Astrocyte (in vitro differentiated cells and primary cell): ENCODE data around the gene ELANE. TPM values are rescaled to one million over a fixed set of nuclear protein-coding genes. Genes with fewer than 3 reads are reported as not detected.

Experiments used
- DNase-seq: peaks from one replicate; pipeline ENCODE4 v3.0.0-alpha.2; 2010; ENCODE audit warnings: low read depth
- FAIRE-seq: peaks from 2 replicates; lab custom pipeline; 2011; peaks lifted over from hg19 to GRCh38; lab: Jason Lieb, UNC
- H2AFZ ChIP-seq: 2 replicates; pipeline ENCODE4 v1.6.0; 2012; ENCODE audit warnings: low read depth, low read length, inconsistent platforms
- H3K27ac ChIP-seq: 2 replicates; pipeline ENCODE4 v1.5.1; 2011; ENCODE audit warnings: low read depth, low read length, inconsistent platforms
- H3K27me3 ChIP-seq: 2 replicates; pipeline ENCODE4 v1.6.0; 2011; ENCODE audit warnings: low read length, inconsistent platforms; ENCODE audit not compliant: insufficient read depth
- H3K36me3 ChIP-seq: 2 replicates; pipeline ENCODE4 v1.5.1; 2011; ENCODE audit warnings: low read length, inconsistent platforms; ENCODE audit not compliant: insufficient read depth
- H3K4me1 ChIP-seq: 2 replicates; pipeline ENCODE4 v1.5.1; 2011; ENCODE audit warnings: low read length, inconsistent platforms; ENCODE audit not compliant: insufficient read depth
- H3K4me2 ChIP-seq: 2 replicates; pipeline ENCODE4 v1.6.0; 2012; ENCODE audit warnings: low read length, inconsistent platforms
- H3K4me3 ChIP-seq: 2 replicates; pipeline ENCODE4 v1.5.1; 2011; ENCODE audit warnings: low read depth, mild to moderate bottlenecking, low read length, inconsistent platforms; ENCODE audit not compliant: insufficient read depth
- H3K79me2 ChIP-seq: 2 replicates; pipeline ENCODE4 v1.6.0; 2012; ENCODE audit warnings: mild to moderate bottlenecking, low read length, inconsistent platforms; ENCODE audit not compliant: insufficient read depth
- H3K9ac ChIP-seq: 2 replicates; pipeline ENCODE4 v1.6.0; 2012; ENCODE audit warnings: mild to moderate bottlenecking, low read length, inconsistent platforms
- H3K9me3 ChIP-seq: 2 replicates; pipeline ENCODE4 v1.5.1; 2012; ENCODE audit warnings: low read depth, mild to moderate bottlenecking, low read length, inconsistent platforms; ENCODE audit not compliant: insufficient read depth
- H4K20me1 ChIP-seq: 2 replicates; pipeline ENCODE4 v1.6.0; 2012; ENCODE audit warnings: low read length, inconsistent platforms; ENCODE audit not compliant: insufficient read depth
- H3K27ac Mint-ChIP-seq: one replicate; pipeline ENCODE4 v1.8.0; 2021; ENCODE audit warnings: mild to moderate bottlenecking, mixed read lengths; ENCODE audit not compliant: unreplicated experiment
- H3K27me3 Mint-ChIP-seq: one replicate; pipeline ENCODE4 v1.8.0; 2021; ENCODE audit warnings: low read depth, mixed read lengths; ENCODE audit not compliant: unreplicated experiment
- H3K36me3 Mint-ChIP-seq: one replicate; pipeline ENCODE4 v1.8.0; 2021; ENCODE audit warnings: low read depth, mixed read lengths; ENCODE audit not compliant: unreplicated experiment
- H3K4me1 Mint-ChIP-seq: one replicate; pipeline ENCODE4 v1.8.0; 2021; ENCODE audit warnings: low read depth, mixed read lengths; ENCODE audit not compliant: unreplicated experiment
- H3K4me3 Mint-ChIP-seq: one replicate; pipeline ENCODE4 v1.8.0; 2021; ENCODE audit warnings: mild to moderate bottlenecking, moderate library complexity, mixed read lengths; ENCODE audit not compliant: unreplicated experiment
- H3K9me3 Mint-ChIP-seq: one replicate; pipeline ENCODE4 v1.8.0; 2021; ENCODE audit warnings: mild to moderate bottlenecking, mixed read lengths; ENCODE audit not compliant: unreplicated experiment
- EZH2 ChIP-seq: IDR thresholded peaks from 2 replicates; pipeline ENCODE4 v1.6.1; 2012; ENCODE audit warnings: mild to moderate bottlenecking, low read length, inconsistent platforms; ENCODE audit not compliant: insufficient read depth
- total RNA-seq: library from RNA; stranded (reverse); gene quantifications from 2 replicates; pipeline ENCODE4 v1.2.1, GENCODE V29; 2021
- TF ChIP-seq, protein P1 (sequence below): IDR thresholded peaks from 2 replicates; pipeline ENCODE4 v1.5.1; 2011; ENCODE audit warnings: low read depth, mild to moderate bottlenecking, inconsistent platforms, low read length, moderate library complexity; ENCODE audit not compliant: insufficient read depth

ELANE gene
- total RNA-seq, 1 donor from 2014 or later: not detected

DNA sequence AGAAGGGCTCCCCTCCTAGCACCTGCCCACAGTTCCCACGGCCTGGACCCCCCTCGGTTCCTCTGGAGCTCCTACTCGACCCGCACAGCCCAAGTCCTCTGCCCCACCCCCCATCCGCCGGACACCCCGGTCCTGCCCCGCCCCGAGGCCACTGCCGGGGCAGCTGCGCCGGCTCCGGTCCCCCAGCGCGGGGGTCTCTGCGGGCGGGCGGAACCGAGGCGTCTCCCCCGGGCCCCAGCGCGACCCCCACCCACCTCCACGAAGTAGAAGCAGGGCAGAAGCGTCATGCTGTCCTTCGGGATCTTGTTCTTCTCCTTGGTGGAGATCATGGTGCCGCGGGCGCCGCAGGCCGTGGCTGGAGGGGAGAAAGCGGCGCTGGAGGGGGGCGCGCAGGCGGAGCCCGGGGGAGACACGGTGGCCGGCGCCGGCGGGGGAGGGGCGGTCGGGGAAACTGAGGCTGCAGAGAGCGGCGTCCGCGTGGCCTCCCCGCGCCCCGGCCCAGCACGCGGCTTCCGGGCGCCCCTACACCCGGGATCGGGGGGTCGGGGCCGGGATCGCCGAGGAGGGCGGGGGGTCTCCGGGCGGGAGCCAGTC lies 30.8 kb upstream of the ELANE start:
- Mint-ChIP-seq H3K27me3 (no peaks in the 10 kb centered on the region), H3K4me1 (no peaks in the 10 kb centered on the region), H3K9me3 (no peaks in the 10 kb centered on the region), H3K27ac (no peak overlapping the region), H3K36me3 (no peaks in the 10 kb centered on the region), H3K4me3 (peak overlapping the region; percentile 76)
- Histone ChIP-seq H3K4me3 (no peak overlapping the region), H4K20me1 (peaks cover 2% of the 10 kb centered on the region), H3K36me3 (no peaks in the 10 kb centered on the region), H3K4me2 (peak overlapping the region; percentile 77), H3K79me2 (no peaks in the 10 kb centered on the region), H3K27me3 (peaks cover 2% of the 10 kb centered on the region), H3K4me1 (no peaks in the 10 kb centered on the region), H3K27ac (no peak overlapping the region), H3K9ac (no peak overlapping the region), H3K9me3 (no peaks in the 10 kb centered on the region), H2AFZ (no peak overlapping the region)
- FAIRE-seq (no peak), DNase-seq (no peak)
- TF ChIP-seq, protein P1, sequence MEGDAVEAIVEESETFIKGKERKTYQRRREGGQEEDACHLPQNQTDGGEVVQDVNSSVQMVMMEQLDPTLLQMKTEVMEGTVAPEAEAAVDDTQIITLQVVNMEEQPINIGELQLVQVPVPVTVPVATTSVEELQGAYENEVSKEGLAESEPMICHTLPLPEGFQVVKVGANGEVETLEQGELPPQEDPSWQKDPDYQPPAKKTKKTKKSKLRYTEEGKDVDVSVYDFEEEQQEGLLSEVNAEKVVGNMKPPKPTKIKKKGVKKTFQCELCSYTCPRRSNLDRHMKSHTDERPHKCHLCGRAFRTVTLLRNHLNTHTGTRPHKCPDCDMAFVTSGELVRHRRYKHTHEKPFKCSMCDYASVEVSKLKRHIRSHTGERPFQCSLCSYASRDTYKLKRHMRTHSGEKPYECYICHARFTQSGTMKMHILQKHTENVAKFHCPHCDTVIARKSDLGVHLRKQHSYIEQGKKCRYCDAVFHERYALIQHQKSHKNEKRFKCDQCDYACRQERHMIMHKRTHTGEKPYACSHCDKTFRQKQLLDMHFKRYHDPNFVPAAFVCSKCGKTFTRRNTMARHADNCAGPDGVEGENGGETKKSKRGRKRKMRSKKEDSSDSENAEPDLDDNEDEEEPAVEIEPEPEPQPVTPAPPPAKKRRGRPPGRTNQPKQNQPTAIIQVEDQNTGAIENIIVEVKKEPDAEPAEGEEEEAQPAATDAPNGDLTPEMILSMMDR: no peak
- peak; percentile 69 for TF ChIP-seq EZH2

DNA sequence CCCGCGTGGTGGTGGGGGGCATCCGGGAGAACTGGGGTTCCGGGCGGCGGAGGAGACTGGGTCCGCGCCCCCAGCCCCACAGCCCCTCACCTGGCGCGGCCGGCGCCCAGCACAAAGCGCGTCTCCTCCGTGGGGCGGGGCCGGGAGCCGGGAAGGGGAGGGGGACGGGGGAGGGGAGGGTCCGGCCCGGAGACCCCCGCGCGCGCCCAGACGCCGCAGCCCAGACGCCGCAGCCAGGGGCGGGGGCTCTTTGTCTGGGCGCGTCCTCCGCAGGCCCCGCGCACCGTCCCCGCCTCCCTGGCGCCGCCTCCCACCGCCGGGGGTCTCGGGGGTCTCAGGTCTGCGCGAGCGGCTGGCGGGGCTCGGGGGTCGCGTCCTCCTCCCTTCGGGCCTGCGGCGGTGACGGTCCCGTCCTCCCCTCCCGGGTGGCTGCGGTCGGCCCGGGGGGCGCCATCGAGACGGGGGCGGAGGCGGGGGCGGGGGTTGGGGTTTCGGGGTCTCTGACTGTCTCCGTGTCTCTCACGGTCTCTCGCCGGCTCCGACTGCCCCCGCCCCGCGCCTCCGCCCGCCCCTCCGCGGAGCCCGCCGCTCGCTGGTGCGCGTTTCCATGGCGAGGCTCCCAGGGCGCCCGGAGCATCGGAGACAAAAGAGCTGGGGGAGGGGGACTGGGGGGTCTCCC lies 30.1 kb upstream of the ELANE start, which contains the start of gene PLPPR3:
Gene PLPPR3, minus strand, starts transcription at position 131 of the 679 bp plus-strand sequence. CDS start 396 bp downstream, outside the sequence.
- peak within 1 kb of the TSS; percentile 26 for H3K27ac Mint-ChIP-seq
- peak within 1 kb of the TSS; percentile 77 for H3K4me3 Mint-ChIP-seq
- FAIRE-seq (no peak), DNase-seq (no peak)
- Histone ChIP-seq H3K4me2 (peak within 1 kb of the TSS; percentile 77), H3K9me3 (no peaks in the 10 kb centered on the region), H3K9ac (no peak within 1 kb of the TSS), H3K4me1 (no peaks in the 10 kb centered on the region), H3K27ac (no peak within 1 kb of the TSS), H3K4me3 (no peak within 1 kb of the TSS), H3K36me3 (no peaks in the 10 kb centered on the region), H3K27me3 (peaks cover 2% of the 10 kb centered on the region), H2AFZ (no peak within 1 kb of the TSS), H4K20me1 (no peaks in the 10 kb centered on the region), H3K79me2 (no peaks in the 10 kb centered on the region)
- H3K27me3 Mint-ChIP-seq: no peaks in the 10 kb centered on the region
- no peaks in the 10 kb centered on the region for H3K9me3 Mint-ChIP-seq
- TF ChIP-seq, protein P1: no peak
- TF ChIP-seq EZH2: peak; percentile 63
- no peaks in the 10 kb centered on the region for H3K36me3 Mint-ChIP-seq
- no peaks in the 10 kb centered on the region for H3K4me1 Mint-ChIP-seq
